Measurements from ENCODE around the gene LAMP2.
"Not testable (repeated sequence)": the region's sequence is repeated elsewhere in the genome, so short reads cannot be mapped to it uniquely, and the experiment has no call there.

LAMP2 gene

DNA sequence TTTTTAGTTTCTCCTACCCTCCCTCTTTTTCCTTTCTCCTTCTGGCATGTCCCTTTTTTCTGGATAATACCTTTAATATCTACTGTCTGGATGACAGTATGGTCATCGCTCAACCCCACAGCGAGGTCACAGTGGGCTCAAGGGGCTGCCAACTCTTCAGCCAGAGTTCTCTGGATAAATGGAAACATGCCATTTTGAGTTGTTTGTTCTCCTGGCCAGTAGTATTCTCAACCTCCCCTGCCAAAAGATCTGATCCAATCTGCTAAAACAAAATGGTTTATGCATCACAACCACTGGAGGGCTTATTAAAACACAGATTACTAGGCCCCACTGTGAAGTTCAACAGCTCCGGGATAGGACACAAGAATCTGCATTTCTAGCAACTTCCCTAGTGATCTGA is 5.0 kb upstream of the LAMP2 start:
- TF ChIP-seq ZNF274 (IDR thresholded peaks at IDR 0.05; ENCODE audit: low read depth, low read length): no peak

DNA sequence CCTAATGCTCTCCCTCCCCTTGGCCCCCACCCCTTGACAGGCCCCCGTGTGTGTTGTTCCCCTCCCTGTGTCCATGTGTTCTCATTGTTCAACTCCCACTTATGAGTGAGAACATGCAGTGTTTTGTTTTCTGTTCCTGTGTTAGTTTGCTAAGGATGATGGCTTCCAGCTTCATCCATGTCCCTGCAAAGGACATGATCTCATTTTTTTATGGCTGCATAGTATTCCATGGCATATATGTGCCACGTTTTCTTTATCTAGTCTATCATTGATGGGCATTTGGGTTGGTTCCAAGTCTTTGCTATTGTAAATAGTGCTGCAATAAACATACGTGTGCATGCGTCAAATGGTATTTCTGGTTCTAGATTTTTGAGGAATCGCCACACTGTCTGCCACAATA is 561 bp upstream of the LAMP2 start:
- H3K4me3 ChIP-seq (ENCODE audit: low read length): not testable (repeated sequence)

More for the DNA sequence above, 5.0 kb upstream of the LAMP2 start:
- H3K4me3 ChIP-seq (ENCODE audit: low read length): no peak overlapping the region

DNA sequence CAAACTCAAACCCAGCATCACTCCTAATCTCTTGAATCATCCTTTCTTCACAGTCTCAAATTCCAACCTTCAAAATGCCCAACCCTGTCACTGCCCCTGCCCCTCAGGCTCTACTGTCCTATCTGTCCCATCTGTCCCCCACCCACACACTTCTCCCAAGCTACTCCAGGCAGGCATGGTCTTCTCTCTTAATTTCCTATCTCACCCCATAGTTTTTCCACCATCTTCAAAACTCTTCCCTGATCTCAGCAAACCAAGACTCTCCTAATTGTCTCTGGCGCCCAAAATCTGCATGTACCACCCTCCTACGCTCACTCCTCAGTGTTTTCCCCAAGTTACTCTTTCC is 644 bp downstream of the LAMP2 start:
- peak overlapping the region; percentile 85 for H3K4me3 ChIP-seq (ENCODE audit: low read length)
- TF ChIP-seq ZNF274 (IDR thresholded peaks at IDR 0.05; ENCODE audit: low read depth, low read length): no peak

DNA sequence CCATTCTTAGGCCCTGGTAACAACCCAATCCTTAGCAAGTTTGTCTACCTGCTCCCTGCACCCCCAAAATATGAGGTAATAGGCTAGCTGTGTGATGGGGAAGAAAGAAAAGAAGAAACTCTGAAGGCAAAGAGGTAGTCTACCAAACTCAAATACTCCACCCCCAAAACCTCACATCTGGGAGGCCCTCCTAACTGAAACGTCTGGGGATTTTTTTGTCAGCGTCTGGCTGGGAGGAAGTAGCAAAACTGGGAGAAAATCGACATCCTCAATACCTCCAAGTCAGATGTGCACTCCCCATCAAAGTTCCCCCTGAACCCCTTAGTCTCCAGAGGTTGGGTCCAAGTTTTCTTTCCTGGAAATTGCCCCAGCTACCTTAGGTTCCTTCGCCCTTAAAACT is 1.0 kb downstream of the LAMP2 start:
- TF ChIP-seq ZNF274 (IDR thresholded peaks at IDR 0.05; ENCODE audit: low read depth, low read length): no peak
- H3K4me3 ChIP-seq (ENCODE audit: low read length): peak overlapping the region; percentile 85

DNA sequence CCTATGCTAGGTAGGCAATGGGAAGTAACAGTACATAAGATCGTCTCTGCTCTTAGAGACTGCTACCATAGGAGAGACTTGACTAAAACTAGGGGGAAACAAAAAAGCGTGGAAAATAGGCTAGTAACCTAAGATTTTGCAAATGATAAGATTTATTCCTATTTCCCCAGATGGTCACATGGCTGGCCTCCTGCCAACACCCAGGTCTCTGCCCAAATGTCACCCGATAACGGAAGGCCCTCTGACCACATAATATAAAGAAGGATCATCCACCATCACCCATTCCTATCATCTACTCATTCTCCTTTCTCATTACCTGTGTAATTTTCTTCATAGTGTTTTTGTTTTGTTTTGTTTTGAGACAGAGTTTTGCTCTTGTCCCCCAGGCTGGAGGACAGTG is 4.7 kb downstream of the LAMP2 start:
- no peak for TF ChIP-seq ZNF274 (IDR thresholded peaks at IDR 0.05; ENCODE audit: low read depth, low read length)
- no peak overlapping the region for H3K4me3 ChIP-seq (ENCODE audit: low read length)

DNA sequence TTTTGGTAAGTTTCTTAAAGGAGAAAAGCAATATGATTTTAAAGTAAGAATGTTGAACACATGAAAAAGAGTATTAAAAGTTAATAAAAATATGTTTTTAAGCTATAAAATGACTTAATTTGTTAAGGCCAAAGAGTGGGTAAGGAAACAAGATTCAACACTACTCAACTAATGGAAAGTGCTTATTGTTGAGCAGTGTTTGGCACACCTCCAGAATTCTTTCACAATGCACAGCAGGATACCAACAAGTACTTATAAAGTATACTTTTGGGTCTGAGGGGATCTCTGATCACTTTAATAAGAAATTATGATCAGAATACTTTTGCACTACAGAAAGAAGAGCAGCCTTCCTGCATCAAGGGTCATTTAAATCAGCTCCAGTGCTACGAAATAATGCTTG is 5.9 kb downstream of the LAMP2 start:
- no peak overlapping the region for H3K4me3 ChIP-seq (ENCODE audit: low read length)
- TF ChIP-seq ZNF274 (IDR thresholded peaks at IDR 0.05; ENCODE audit: low read depth, low read length): no peak

DNA sequence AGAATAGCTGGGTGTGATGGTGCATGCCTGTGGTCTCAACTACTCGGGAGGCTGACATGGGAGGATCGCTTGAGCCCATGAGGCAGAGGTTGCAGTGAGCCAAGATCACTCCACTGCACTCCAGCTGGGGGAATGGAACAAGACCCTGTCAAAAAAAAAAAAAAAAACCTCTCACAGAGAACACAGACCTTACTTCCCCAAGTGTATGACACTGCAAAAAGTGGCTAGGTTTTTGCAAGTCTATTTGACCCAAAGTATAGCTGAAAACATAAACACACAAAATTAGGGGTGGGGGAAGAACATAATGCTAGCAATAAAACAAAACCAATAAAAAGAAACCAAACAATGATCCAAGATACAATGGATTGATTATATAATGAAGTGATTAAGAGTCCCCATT is 6.7 kb downstream of the LAMP2 start:
- TF ChIP-seq ZNF274 (IDR thresholded peaks at IDR 0.05; ENCODE audit: low read depth, low read length): no peak
- no peak overlapping the region for H3K4me3 ChIP-seq (ENCODE audit: low read length)

DNA sequence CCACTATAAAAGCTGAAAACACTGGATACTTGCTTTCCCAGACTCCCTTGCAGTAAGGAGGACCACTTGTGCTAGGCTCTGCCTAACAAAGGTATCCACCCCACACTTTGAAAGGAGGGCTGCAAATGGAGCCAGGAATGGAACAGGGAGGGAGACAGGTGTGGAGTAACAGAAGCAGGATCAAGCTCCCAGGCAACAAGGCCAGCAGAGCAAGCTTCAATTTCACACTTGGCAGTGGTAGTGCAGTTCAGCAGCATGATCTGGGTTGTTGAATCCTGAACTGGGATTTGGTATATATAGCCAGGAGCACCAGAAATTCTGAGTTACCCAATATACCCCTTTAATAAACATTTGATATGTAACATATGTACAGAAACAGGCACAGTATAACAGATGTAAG is 9.8 kb downstream of the LAMP2 start:
- no peak overlapping the region for H3K4me3 ChIP-seq (ENCODE audit: low read length)
- no peak for TF ChIP-seq ZNF274 (IDR thresholded peaks at IDR 0.05; ENCODE audit: low read depth, low read length)

DNA sequence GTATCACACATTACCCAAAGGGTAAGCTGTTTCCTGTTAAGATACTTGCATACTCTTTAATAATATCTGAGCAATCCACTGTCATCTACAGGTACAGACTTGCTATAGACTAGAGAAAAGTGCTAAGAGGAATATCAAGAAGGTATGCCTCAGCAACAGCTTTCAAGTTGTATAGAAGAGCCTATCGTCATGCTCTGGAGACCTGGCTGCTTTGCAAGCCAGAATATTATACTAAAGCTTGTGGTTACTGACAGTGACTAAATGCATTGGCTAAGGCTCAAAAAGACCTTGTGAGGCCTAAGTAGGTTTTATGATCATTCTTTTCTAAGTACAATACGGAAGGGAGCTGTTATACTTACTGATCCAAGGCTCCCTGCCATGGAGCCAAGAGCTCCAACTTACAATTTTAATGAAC is 11.3 kb downstream of the LAMP2 start:
- H3K4me3 ChIP-seq (ENCODE audit: low read length): no peak overlapping the region
- no peak for TF ChIP-seq ZNF274 (IDR thresholded peaks at IDR 0.05; ENCODE audit: low read depth, low read length)

DNA sequence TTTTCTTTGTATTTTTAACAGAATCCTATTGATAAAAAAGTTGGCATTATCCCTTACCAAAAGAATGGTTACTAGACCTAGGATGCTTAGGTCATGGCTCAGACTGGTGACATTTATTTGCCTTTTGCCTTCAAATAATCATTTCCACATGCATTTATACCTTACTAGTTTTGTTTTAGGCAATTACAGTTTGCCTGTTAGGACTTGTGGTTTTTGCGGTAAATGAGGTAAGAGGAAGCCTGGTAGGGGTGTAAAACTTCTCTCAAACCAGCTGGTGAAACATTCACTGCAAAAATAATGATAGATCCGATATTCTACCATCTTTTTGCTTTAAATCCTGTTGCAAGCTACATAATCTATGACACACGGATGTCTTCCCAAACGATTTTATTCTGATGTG is 12.1 kb downstream of the LAMP2 start:
- H3K4me3 ChIP-seq (ENCODE audit: low read length): no peak overlapping the region
- no peak for TF ChIP-seq ZNF274 (IDR thresholded peaks at IDR 0.05; ENCODE audit: low read depth, low read length)

DNA sequence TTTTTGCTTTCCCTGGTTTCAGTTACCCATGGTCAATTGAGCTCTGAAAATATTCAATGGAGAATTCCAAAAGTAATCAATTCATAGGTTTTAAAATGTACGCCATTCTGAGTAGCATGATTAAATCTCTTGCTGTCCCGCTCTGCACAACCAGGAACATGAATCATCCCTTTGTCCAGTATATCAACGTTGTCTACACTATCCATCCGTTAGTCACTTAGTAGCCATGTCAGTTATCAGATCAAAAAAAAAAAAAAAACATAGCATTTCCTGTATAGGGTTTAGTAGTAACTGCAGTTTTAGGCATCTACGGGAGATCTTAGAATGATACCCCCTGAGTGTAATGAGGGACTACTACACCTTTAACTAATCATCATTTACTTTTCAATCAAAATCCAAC is 15.1 kb downstream of the LAMP2 start:
- no peak for TF ChIP-seq ZNF274 (IDR thresholded peaks at IDR 0.05; ENCODE audit: low read depth, low read length)
- no peak overlapping the region for H3K4me3 ChIP-seq (ENCODE audit: low read length)

DNA sequence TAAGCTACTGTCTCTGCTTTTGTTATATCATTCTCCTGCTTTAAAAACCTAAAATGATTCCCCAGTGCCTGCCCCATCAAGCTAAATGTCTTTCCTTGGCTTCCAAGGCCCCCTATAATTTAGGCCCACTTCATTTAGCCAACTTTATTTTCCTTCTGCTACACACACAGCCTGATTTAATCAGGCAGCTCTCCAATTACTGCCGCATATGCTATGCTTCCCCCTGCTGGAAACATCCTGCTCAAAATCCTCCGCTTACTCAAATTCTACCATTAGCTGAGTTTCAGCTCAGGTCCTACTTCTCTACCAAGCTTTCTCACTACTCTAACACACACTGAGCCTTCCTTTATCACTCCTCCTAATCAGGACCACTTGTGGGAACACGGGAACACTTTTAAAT is 17.0 kb downstream of the LAMP2 start:
- no peak for TF ChIP-seq ZNF274 (IDR thresholded peaks at IDR 0.05; ENCODE audit: low read depth, low read length)
- no peak overlapping the region for H3K4me3 ChIP-seq (ENCODE audit: low read length)

DNA sequence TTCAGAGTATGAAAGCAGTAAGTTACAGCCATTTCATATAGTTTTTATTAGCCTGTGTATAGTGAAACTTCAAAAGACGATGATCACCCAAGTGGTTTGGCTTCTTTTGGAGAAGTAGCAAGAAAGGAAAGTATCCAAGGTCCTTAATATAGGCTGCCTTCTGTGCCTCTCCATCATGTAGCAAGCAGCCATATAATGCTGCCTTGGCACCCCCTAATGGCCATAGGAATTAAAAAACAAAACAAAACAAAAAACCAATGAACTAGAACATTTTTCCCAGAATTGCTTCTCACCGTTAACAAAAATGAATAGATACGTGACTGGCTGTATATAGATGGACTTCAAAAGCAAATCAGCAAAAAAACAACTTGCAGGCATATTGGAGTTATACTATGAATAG is 18.9 kb downstream of the LAMP2 start:
- no peak overlapping the region for H3K4me3 ChIP-seq (ENCODE audit: low read length)
- no peak for TF ChIP-seq ZNF274 (IDR thresholded peaks at IDR 0.05; ENCODE audit: low read depth, low read length)

DNA sequence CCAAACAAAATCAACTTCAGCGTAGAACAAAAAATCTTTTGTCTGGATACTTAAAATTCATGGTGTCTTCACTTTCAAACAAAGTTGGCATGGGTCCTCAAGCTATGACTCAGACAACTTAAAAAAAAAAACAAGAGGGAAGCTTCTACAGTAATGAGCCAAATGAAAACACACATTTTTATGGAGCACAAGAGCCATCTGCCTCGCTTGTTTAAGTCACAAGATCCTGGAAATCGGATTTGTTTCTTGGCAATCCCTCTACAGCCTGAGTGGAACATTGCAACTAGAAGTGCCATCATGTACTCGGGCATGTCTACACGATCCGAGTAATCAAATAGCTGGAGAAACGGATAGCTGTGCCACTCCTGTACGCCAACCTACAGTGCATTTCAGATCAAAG is 22.6 kb downstream of the LAMP2 start:
- no peak overlapping the region for H3K4me3 ChIP-seq (ENCODE audit: low read length)
- no peak for TF ChIP-seq ZNF274 (IDR thresholded peaks at IDR 0.05; ENCODE audit: low read depth, low read length)

DNA sequence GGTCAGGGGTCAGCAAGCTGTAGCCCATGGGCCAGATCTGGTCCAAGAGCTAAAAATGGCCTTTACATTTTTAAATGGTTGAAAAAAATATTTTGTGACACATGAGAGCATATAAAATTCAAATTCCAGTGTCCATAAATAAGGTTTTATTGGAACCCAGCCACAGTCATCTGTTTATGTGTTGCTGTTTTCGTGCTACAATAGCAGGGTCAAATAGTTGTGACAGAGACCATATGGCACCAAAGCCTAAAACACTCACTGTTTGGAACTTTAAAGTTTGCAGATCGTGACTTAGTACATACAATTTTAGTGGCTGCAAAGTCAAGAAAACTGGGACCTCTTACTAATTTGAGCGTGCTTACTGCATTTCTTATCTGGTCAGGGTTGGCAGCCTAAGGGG is 29.2 kb downstream of the LAMP2 start:
- TF ChIP-seq ZNF274 (IDR thresholded peaks at IDR 0.05; ENCODE audit: low read depth, low read length): no peak
- H3K4me3 ChIP-seq (ENCODE audit: low read length): no peak overlapping the region

DNA sequence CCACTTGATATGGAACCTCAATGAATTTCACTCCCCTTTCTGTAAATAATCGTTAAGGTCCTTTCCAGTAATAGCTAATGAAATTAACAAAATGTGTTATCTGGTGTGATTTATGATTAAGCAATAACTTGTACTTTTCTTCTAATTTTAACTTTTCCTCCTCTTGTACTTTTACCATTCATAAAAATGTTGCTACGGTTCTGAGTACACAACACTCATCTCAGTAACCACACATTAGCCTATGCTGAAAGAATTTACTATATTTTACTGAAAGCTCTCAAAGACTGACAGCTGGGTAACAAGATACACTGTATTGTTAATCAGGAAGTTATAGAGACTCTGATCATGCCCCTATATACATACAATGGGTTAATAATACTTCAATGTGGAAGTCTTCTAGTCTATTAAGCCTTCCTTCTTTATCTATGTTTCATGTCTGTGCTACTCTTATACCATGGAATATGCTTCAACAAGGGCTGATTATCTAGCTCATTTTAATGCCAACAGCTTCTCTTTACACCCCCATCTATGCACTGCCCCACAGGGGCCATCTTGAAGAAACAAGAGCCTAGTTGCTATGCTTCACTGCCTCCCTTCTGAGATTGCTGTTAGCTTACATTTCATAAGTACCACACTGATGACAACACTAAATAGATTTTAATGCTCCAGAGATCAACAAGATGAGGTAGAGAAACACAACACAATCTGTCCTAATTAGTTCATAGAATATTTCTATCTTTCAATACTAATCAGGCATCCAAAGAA is 39.1 kb downstream of the LAMP2 start:
- H3K4me3 ChIP-seq (ENCODE audit: low read length): no peak overlapping the region
- TF ChIP-seq ZNF274 (IDR thresholded peaks at IDR 0.05; ENCODE audit: low read depth, low read length): no peak

Measured in GM08714 (cell line).